ENCODE results near the gene TUNAR. TPM values are rescaled to one million over a fixed set of nuclear protein-coding genes. Genes with fewer than 3 reads are reported as not detected.
A peak's percentile ranks its signal among the peaks of the same experiment; 100 is the strongest.

TUNAR gene
- total and polyA plus RNA-seq, 10 donors, result 0.03 to 0.69 (median 0.35) TPM; not detected in 5

GRCh38 chr14:95891742-95892141 is 15.1 kb downstream of the TUNAR start:
- Histone ChIP-seq H3K4me1 (no peaks in the 10 kb centered on the region), H3K27ac (no peak overlapping the region), H3K27me3 (replicated peaks in 1 of 7) (peaks cover 0 to 21% (median 0%) of the 10 kb centered on the region in 7 donors), H3K4me3 (no peak overlapping the region), H3K9me3 (no peaks in the 10 kb centered on the region), H3K36me3 (no peaks in the 10 kb centered on the region)
- TF ChIP-seq, protein P1, sequence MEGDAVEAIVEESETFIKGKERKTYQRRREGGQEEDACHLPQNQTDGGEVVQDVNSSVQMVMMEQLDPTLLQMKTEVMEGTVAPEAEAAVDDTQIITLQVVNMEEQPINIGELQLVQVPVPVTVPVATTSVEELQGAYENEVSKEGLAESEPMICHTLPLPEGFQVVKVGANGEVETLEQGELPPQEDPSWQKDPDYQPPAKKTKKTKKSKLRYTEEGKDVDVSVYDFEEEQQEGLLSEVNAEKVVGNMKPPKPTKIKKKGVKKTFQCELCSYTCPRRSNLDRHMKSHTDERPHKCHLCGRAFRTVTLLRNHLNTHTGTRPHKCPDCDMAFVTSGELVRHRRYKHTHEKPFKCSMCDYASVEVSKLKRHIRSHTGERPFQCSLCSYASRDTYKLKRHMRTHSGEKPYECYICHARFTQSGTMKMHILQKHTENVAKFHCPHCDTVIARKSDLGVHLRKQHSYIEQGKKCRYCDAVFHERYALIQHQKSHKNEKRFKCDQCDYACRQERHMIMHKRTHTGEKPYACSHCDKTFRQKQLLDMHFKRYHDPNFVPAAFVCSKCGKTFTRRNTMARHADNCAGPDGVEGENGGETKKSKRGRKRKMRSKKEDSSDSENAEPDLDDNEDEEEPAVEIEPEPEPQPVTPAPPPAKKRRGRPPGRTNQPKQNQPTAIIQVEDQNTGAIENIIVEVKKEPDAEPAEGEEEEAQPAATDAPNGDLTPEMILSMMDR (IDR thresholded peaks at IDR 0.05 in 8 of 11, conservative IDR thresholded peaks at IDR 0.05 in 3 of 11), result no peak
- TF ChIP-seq POLR2AphosphoS5 (IDR thresholded peaks at IDR 0.05) (no peak), POLR2A (IDR thresholded peaks at IDR 0.05) (no peak)
- intact Hi-C loops (cut with DNase I; ENCODE audit: low total_unique reads), result no loop called here
- no peak for DNase-seq
- WGBS, 5 donors, result 73 to 78% (median 74%) methylated on average over 3 of the region's 3 CpGs

GRCh38 chr14:95892142-95892541 is 15.5 kb downstream of the TUNAR start:
- H3K27me3 ChIP-seq (replicated peaks in 1 of 7), result peaks cover 0 to 21% (median 0%) of the 10 kb centered on the region in 7 donors
- H3K4me1 ChIP-seq, result no peaks in the 10 kb centered on the region
- no peaks in the 10 kb centered on the region for H3K9me3 ChIP-seq
- H3K4me3 ChIP-seq, result no peak overlapping the region
- no peaks in the 10 kb centered on the region for H3K36me3 ChIP-seq
- 83 to 89% (median 87%) methylated on average over 11 of the region's 11 CpGs for WGBS, 5 donors
- no peak for TF ChIP-seq POLR2AphosphoS5 (IDR thresholded peaks at IDR 0.05)
- TF ChIP-seq, protein P1 (IDR thresholded peaks at IDR 0.05 in 8 of 11, conservative IDR thresholded peaks at IDR 0.05 in 3 of 11), result no peak
- TF ChIP-seq POLR2A (IDR thresholded peaks at IDR 0.05), result no peak
- intact Hi-C loops (cut with DNase I; ENCODE audit: low total_unique reads), result no loop called here
- no peak overlapping the region for H3K27ac ChIP-seq
- no peak for DNase-seq

GRCh38 chr14:95895720-95896119 is 19.1 kb downstream of the TUNAR start:
- TF ChIP-seq, protein P1 (IDR thresholded peaks at IDR 0.05 in 8 of 11, conservative IDR thresholded peaks at IDR 0.05 in 3 of 11), result peak in 4 of 11 experiments; percentile 11 to 37 (median 29)
- TF ChIP-seq POLR2AphosphoS5 (IDR thresholded peaks at IDR 0.05), result no peak
- TF ChIP-seq POLR2A (IDR thresholded peaks at IDR 0.05), result no peak
- Histone ChIP-seq H3K4me1 (no peaks in the 10 kb centered on the region), H3K27me3 (replicated peaks in 1 of 7) (peaks cover 0 to 35% (median 0%) of the 10 kb centered on the region in 7 donors), H3K4me3 (no peak overlapping the region), H3K36me3 (no peaks in the 10 kb centered on the region), H3K27ac (no peak overlapping the region), H3K9me3 (no peaks in the 10 kb centered on the region)
- 40 to 49% (median 48%) methylated on average over 10 of the region's 10 CpGs for WGBS, 5 donors
- no peak for DNase-seq
- intact Hi-C loops (cut with DNase I; ENCODE audit: low total_unique reads), result no loop called here

DNA sequence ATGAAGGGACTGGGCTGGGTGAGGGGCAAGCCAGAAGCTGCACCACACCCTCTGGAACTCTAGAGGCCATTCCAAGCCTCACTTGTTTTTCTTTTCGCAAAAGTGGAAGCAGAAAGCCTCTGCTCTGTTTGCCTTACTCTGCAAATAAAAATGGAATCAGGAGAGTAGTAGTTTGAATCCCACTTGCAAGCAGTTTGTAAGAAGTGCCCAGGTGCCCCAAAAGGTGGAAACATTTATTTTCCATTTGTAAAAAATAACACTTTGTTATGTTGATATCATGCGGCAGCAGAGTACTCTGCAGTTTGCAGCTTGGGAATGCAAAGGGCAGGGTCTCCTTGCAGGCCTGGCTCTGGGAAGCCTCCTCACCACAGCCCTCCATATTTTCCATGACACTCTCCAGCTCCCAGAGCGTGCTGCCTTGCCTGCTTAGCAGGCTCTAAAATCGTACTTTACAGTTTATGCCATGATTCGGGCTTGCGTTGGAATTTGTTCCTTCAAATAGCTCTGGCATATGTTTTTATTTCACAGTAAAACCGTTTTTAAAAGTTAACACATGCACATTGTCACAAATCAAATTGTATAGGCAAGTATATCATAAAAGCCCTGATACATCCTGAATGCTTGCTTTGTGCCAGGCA is 20.0 kb downstream of the TUNAR start:
- intact Hi-C loops (cut with DNase I; ENCODE audit: low total_unique reads), result no loop called here
- Histone ChIP-seq H3K4me1 (no peaks in the 10 kb centered on the region), H3K9me3 (no peaks in the 10 kb centered on the region), H3K4me3 (no peak overlapping the region), H3K36me3 (no peaks in the 10 kb centered on the region), H3K27ac (no peak overlapping the region), H3K27me3 (replicated peaks in 1 of 7) (peaks cover 0 to 41% (median 0%) of the 10 kb centered on the region in 7 donors)
- TF ChIP-seq, protein P1 (IDR thresholded peaks at IDR 0.05 in 8 of 11, conservative IDR thresholded peaks at IDR 0.05 in 3 of 11), result no peak
- TF ChIP-seq POLR2A (IDR thresholded peaks at IDR 0.05), result no peak
- no peak for TF ChIP-seq POLR2AphosphoS5 (IDR thresholded peaks at IDR 0.05)
- 65 to 76% (median 68%) methylated on average over 7 of the region's 7 CpGs for WGBS, 5 donors
- no peak for DNase-seq

Data from spleen (tissue), 11 donors.